ENCODE data around the gene ADH7.

Gene ADH7

DNA sequence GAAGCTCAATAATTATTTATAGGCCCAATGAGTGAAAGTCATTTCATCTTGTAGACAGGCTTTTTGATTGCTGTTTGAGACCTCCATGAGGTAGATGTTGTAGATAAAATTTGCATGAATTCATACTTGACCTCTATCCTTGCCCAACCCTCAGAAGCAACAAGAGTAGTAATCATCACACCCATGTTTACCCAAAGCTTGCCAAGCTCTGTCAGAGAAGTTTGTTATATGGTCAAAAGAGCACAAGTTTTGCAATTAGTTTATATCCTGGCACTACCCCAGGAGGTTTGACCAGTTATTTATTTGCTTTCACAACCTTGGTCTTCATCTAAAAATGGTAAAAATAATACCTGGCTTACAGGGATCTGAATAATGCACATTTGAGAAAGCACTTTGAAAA, 20.7 kb downstream of the ADH7 start:
- Histone ChIP-seq H2AFZ (ENCODE audit: low read length) (no peak overlapping the region), H3K36me3 (replicated peaks in 1 of 2; ENCODE audit: control insufficient read depth in 2 of 2, insufficient read depth in 2 of 2, low read length in 2 of 2) (no peaks in the 10 kb centered on the region), H3K4me2 (ENCODE audit: insufficient read depth, low read length, poor library complexity, severe bottlenecking) (no peak overlapping the region), H3K27me3 (ENCODE audit: control insufficient read depth in 3 of 3, insufficient read depth in 3 of 3, low read depth in 1 of 3, low read length in 3 of 3) (no peaks in the 10 kb centered on the region), H3K4ac (ENCODE audit: low read length) (no peak overlapping the region), H2BK15ac (ENCODE audit: low read length) (no peak overlapping the region), H2AK5ac (ENCODE audit: low read depth, low read length) (no peak overlapping the region), H3K4me1 (ENCODE audit: control insufficient read depth in 2 of 2, insufficient read depth in 1 of 2, low read depth in 1 of 2, low read length in 2 of 2) (peaks cover 0 to 3% of the 10 kb centered on the region in 2 donors), H3K4me3 (ENCODE audit: low read length in 2 of 2) (no peak overlapping the region), H2BK120ac (ENCODE audit: low read depth, low read length) (no peak overlapping the region), H4K8ac (ENCODE audit: low read depth, low read length) (no peak overlapping the region), H3K9me3 (replicated peaks in 1 of 2; ENCODE audit: control insufficient read depth in 2 of 2, insufficient read depth in 1 of 2, low read depth in 1 of 2, low read length in 2 of 2) (no peaks in the 10 kb centered on the region), H2BK12ac (ENCODE audit: low read length) (no peak overlapping the region), H3K23ac (ENCODE audit: low read depth, low read length, poor library complexity) (no peak overlapping the region), H3K79me1 (ENCODE audit: low read depth, low read length) (no peaks in the 10 kb centered on the region), H3K9ac (ENCODE audit: low read depth, low read length, poor library complexity) (no peak overlapping the region), H3K27ac (replicated peaks; ENCODE audit: low read length) (no peak overlapping the region), H3K14ac (ENCODE audit: low read length) (no peak overlapping the region), H2BK5ac (ENCODE audit: low read length) (no peak overlapping the region), H4K91ac (ENCODE audit: low read depth, low read length, poor library complexity) (no peak overlapping the region), H3K18ac (ENCODE audit: low read length) (no peak overlapping the region)
- no peak for DNase-seq (ENCODE audit: low spot score)

- no CpG with 5 or more reads among the region's 4 CpGs for WGBS, 2 donors (ENCODE audit: extremely low coverage in 2 of 2, insufficient read length in 2 of 2, insufficient replicate concordance in 1 of 2)
- Histone ChIP-seq H3K4me2 (ENCODE audit: insufficient read depth, low read length, poor library complexity, severe bottlenecking) (no peak overlapping the region), H4K91ac (ENCODE audit: low read depth, low read length, poor library complexity) (no peak overlapping the region), H2BK120ac (ENCODE audit: low read depth, low read length) (no peak overlapping the region), H4K8ac (ENCODE audit: low read depth, low read length) (no peak overlapping the region), H2BK12ac (ENCODE audit: low read length) (no peak overlapping the region), H3K27ac (replicated peaks; ENCODE audit: low read length) (no peak overlapping the region), H3K4me3 (ENCODE audit: low read length in 2 of 2) (no peak overlapping the region), H3K23ac (ENCODE audit: low read depth, low read length, poor library complexity) (no peak overlapping the region), H3K14ac (ENCODE audit: low read length) (no peak overlapping the region), H3K4ac (ENCODE audit: low read length) (no peak overlapping the region), H3K9ac (ENCODE audit: low read depth, low read length, poor library complexity) (no peak overlapping the region), H3K9me3 (replicated peaks in 1 of 2; ENCODE audit: control insufficient read depth in 2 of 2, insufficient read depth in 1 of 2, low read depth in 1 of 2, low read length in 2 of 2) (no peaks in the 10 kb centered on the region), H2AK5ac (ENCODE audit: low read depth, low read length) (no peak overlapping the region), H3K4me1 (ENCODE audit: control insufficient read depth in 2 of 2, insufficient read depth in 1 of 2, low read depth in 1 of 2, low read length in 2 of 2) (peaks cover 0 to 3% of the 10 kb centered on the region in 2 donors), H2BK5ac (ENCODE audit: low read length) (no peak overlapping the region), H2BK15ac (ENCODE audit: low read length) (no peak overlapping the region), H3K27me3 (ENCODE audit: control insufficient read depth in 3 of 3, insufficient read depth in 3 of 3, low read depth in 1 of 3, low read length in 3 of 3) (peaks cover 0 to 3% (median 0%) of the 10 kb centered on the region in 3 experiments), H3K36me3 (replicated peaks in 1 of 2; ENCODE audit: control insufficient read depth in 2 of 2, insufficient read depth in 2 of 2, low read length in 2 of 2) (no peaks in the 10 kb centered on the region), H3K79me1 (ENCODE audit: low read depth, low read length) (no peaks in the 10 kb centered on the region), H2AFZ (ENCODE audit: low read length) (peak overlapping the region; percentile 70), H3K18ac (ENCODE audit: low read length) (no peak overlapping the region)
- no peak for DNase-seq (ENCODE audit: low spot score)
Observed at GRCh38 chr4:99413140-99413539, 22.0 kb downstream of the ADH7 start.

GRCh38 chr4:99411041-99411440, 24.1 kb downstream of the ADH7 start:
- H2BK120ac ChIP-seq (ENCODE audit: low read depth, low read length), result no peak overlapping the region
- H2BK5ac ChIP-seq (ENCODE audit: low read length), result no peak overlapping the region
- no peak overlapping the region for H2BK15ac ChIP-seq (ENCODE audit: low read length)
- H3K27me3 ChIP-seq (ENCODE audit: control insufficient read depth in 3 of 3, insufficient read depth in 3 of 3, low read depth in 1 of 3, low read length in 3 of 3), result peaks cover 0 to 7% (median 0%) of the 10 kb centered on the region in 3 experiments
- no peaks in the 10 kb centered on the region for H3K9me3 ChIP-seq (replicated peaks in 1 of 2; ENCODE audit: control insufficient read depth in 2 of 2, insufficient read depth in 1 of 2, low read depth in 1 of 2, low read length in 2 of 2)
- H3K4me1 ChIP-seq (ENCODE audit: control insufficient read depth in 2 of 2, insufficient read depth in 1 of 2, low read depth in 1 of 2, low read length in 2 of 2), result peaks cover 0 to 3% of the 10 kb centered on the region in 2 donors
- no peaks in the 10 kb centered on the region for H3K79me1 ChIP-seq (ENCODE audit: low read depth, low read length)
- no peak overlapping the region for H3K27ac ChIP-seq (replicated peaks; ENCODE audit: low read length)
- H4K8ac ChIP-seq (ENCODE audit: low read depth, low read length), result no peak overlapping the region
- H3K4ac ChIP-seq (ENCODE audit: low read length), result no peak overlapping the region
- no peak overlapping the region for H3K9ac ChIP-seq (ENCODE audit: low read depth, low read length, poor library complexity)
- H3K18ac ChIP-seq (ENCODE audit: low read length), result no peak overlapping the region
- no peak overlapping the region for H2BK12ac ChIP-seq (ENCODE audit: low read length)
- H3K4me2 ChIP-seq (ENCODE audit: insufficient read depth, low read length, poor library complexity, severe bottlenecking), result no peak overlapping the region
- no peak overlapping the region for H2AK5ac ChIP-seq (ENCODE audit: low read depth, low read length)
- H3K23ac ChIP-seq (ENCODE audit: low read depth, low read length, poor library complexity), result no peak overlapping the region
- H2AFZ ChIP-seq (ENCODE audit: low read length), result no peak overlapping the region
- DNase-seq (ENCODE audit: low spot score), result no peak
- no peak overlapping the region for H4K91ac ChIP-seq (ENCODE audit: low read depth, low read length, poor library complexity)
- no peaks in the 10 kb centered on the region for H3K36me3 ChIP-seq (replicated peaks in 1 of 2; ENCODE audit: control insufficient read depth in 2 of 2, insufficient read depth in 2 of 2, low read length in 2 of 2)
- no peak overlapping the region for H3K14ac ChIP-seq (ENCODE audit: low read length)
- H3K4me3 ChIP-seq (ENCODE audit: low read length in 2 of 2), result no peak overlapping the region

DNA sequence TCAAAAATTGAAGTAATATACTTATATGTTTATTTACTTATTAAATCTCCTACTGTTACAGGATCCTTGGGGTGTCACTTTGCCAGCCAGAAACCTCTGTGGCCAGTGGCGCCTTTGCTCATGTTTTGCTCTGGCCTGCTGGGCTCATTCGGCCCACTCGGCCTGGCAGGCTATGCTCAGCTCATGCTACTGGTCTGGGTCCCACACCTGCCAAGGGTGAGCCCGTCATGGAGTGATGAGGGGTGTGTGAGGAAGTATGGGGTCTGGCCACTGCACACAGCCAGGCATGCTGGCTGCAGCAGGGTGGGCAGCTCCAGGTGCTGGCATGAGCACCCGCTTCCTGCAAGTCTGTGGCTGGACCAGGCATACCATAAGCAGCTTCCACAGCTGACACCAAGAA, 25.1 kb downstream of the ADH7 start:
- peaks cover 0 to 7% (median 0%) of the 10 kb centered on the region in 3 experiments for H3K27me3 ChIP-seq (ENCODE audit: control insufficient read depth in 3 of 3, insufficient read depth in 3 of 3, low read depth in 1 of 3, low read length in 3 of 3)
- H2AK5ac ChIP-seq (ENCODE audit: low read depth, low read length), result no peak overlapping the region
- no peak for DNase-seq (ENCODE audit: low spot score)
- no peak overlapping the region for H3K23ac ChIP-seq (ENCODE audit: low read depth, low read length, poor library complexity)
- H2BK12ac ChIP-seq (ENCODE audit: low read length), result peak overlapping the region; percentile 73
- no peak overlapping the region for H3K14ac ChIP-seq (ENCODE audit: low read length)
- H3K4me3 ChIP-seq (ENCODE audit: low read length in 2 of 2), result no peak overlapping the region
- H4K8ac ChIP-seq (ENCODE audit: low read depth, low read length), result no peak overlapping the region
- no peaks in the 10 kb centered on the region for H3K79me1 ChIP-seq (ENCODE audit: low read depth, low read length)
- H3K27ac ChIP-seq (replicated peaks; ENCODE audit: low read length), result no peak overlapping the region
- H2BK120ac ChIP-seq (ENCODE audit: low read depth, low read length), result no peak overlapping the region
- no peaks in the 10 kb centered on the region for H3K36me3 ChIP-seq (replicated peaks in 1 of 2; ENCODE audit: control insufficient read depth in 2 of 2, insufficient read depth in 2 of 2, low read length in 2 of 2)
- H3K9ac ChIP-seq (ENCODE audit: low read depth, low read length, poor library complexity), result no peak overlapping the region
- H3K4ac ChIP-seq (ENCODE audit: low read length), result no peak overlapping the region
- no peak overlapping the region for H3K4me2 ChIP-seq (ENCODE audit: insufficient read depth, low read length, poor library complexity, severe bottlenecking)
- no peak overlapping the region for H2AFZ ChIP-seq (ENCODE audit: low read length)
- H4K91ac ChIP-seq (ENCODE audit: low read depth, low read length, poor library complexity), result no peak overlapping the region
- peak overlapping the region; percentile 13 for H3K18ac ChIP-seq (ENCODE audit: low read length)
- H2BK15ac ChIP-seq (ENCODE audit: low read length), result no peak overlapping the region
- no CpG with 5 or more reads among the region's 5 CpGs for WGBS, 2 donors (ENCODE audit: extremely low coverage in 2 of 2, insufficient read length in 2 of 2, insufficient replicate concordance in 1 of 2)
- H2BK5ac ChIP-seq (ENCODE audit: low read length), result no peak overlapping the region
- peaks cover 0 to 3% of the 10 kb centered on the region in 2 donors for H3K4me1 ChIP-seq (ENCODE audit: control insufficient read depth in 2 of 2, insufficient read depth in 1 of 2, low read depth in 1 of 2, low read length in 2 of 2)
- no peaks in the 10 kb centered on the region for H3K9me3 ChIP-seq (replicated peaks in 1 of 2; ENCODE audit: control insufficient read depth in 2 of 2, insufficient read depth in 1 of 2, low read depth in 1 of 2, low read length in 2 of 2)
